Embryonic facial prominence (tissue), 1 donor: Measurements from ENCODE around the gene VARS1.
"Not testable (repeated sequence)": the region's sequence is repeated elsewhere in the genome, so short reads cannot be mapped to it uniquely, and the experiment has no call there.

Experiments used
- DNase-seq: peaks from one replicate; pipeline ENCODE4 v3.0.0-alpha.2; 2016; ENCODE audit errors: extremely low spot score

The VARS1 gene

DNA sequence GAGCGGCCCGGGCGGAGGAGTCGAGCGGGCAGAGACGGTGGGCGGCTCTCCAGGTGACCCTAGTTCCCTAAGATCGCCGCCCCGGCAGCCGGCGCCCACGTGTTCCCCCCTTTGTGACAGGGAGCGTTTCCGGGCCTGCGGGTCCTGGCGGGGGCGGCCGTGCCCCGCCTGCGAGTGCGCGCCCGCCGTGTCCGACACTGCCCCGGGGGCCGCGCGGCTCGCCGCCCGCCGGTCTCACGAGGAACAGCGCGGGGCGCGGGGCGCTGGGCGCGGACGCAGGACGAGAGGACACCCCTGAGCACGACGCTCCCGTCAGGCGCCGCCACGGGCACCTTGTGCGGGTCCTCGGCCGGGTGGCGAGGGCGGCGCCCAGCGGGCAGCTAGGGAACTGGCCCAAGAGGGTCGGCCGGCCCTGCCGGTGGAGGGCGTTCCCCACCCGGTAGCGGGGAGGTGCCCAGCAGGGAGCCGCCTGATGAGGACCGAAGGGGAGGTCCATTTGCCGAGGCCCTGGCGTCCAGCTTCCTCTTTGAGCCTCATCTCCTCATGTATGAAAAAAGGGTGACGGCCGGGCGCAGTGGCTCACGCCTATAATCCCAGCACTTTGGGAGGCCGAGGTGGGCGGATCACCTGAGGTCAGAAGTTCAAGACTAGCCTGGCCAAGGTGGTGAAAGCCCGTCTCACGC, at the start of gene VARS1:
TSS of gene VARS1 (minus strand) at position 137 of the 683 bp plus-strand sequence. CDS start 535 bp downstream, outside the sequence.
- DNase-seq = peak; percentile 55

DNA sequence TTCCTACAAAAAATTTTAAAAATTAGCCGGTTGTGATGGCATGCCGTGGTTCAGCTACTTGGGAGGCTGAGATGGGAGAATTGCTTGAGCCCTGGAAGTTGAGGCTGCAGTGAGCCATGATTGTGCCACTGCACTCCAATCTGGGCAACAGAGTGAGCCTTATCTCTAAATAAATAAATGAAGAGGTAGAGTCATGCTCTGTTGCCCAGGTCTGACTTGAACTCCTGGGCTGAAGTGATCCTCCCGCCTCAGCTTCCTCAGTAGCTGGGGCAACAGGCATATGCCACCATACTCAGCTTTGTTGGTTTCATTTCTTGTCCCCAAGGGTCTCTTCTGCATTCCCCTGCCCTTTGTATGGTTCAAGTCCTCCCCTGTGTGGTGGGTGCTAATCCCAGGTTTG, 49.0 kb upstream of the VARS1 start:
- DNase-seq = no peak

DNA sequence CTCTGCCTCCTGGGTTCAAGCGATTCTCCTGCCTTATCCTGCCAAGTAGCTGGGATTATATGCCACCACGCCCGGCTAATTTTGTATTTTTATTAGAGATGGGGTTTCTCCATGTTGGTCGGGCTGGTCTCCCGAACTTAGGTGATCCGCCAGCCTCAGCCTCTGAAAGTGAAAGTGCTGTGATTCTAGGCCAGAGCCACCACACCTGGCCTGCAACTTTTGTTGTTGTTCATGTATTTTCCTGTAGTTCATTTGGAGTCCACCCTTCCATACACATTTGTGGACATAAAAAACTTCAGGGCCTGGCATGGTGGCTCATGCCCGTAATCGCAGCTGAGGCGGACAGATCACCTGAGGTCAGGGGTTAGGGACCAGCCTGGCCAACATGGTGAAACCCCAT, 46.5 kb upstream of the VARS1 start:
- no peak for DNase-seq

DNA sequence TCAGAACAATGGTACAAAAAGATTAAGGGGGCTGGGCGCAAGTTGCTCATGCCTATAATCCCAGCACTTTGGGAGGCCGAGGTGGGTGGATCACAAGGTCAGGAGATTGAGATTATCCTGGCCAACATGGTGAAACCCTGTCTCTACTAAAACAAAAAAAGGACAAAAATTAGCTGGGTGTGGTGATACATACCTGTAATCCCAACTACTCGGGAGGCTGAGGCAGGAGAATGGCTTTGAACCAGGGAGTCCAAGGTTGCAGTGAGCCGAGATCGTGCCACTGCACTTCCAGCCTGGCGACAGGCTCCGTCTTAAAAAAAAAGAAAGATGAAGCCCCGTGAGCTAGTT, 44.2 kb upstream of the VARS1 start:
- DNase-seq = not testable (repeated sequence)

DNA sequence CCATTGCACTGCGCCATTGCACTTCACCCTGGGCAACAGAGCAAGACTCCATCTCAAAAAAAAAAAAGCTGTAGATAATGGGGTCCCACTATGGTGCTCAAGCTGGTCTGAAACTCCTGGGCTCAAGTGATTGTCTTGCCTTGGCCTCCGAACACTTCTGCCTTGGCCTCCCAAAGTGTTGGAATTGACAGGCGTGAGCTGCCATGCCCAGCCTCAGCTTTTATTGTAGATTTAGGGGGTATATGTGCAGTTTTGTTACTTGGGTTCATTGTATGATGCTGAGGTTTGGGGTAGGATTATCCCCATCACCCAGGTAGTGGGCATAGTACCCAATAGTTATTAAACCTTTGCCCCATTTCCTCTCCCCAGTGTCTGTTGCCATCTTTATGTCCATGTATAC, 43.4 kb upstream of the VARS1 start:
- no peak for DNase-seq

DNA sequence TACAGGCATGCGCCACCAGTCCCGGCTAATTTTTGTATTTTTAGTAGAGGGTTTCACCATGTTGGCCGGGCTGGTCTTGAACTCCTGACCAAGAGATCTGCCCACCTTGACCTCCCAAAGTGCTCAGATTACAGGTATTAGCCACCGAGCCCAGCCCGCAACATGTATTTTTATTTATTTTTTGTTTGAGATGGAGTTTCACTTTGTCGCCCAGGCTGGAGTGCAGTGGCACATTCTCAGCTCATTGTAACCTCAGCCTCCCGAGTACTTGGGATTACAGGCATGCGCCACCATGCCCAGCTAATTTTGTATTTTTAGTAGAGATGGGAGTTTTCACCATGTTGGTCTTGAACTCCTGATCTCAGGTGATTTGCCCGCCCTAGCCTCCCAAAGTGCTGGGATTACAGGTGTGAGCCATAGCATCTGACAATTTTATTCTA, 42.6 kb upstream of the VARS1 start:
- not testable (repeated sequence) for DNase-seq

DNA sequence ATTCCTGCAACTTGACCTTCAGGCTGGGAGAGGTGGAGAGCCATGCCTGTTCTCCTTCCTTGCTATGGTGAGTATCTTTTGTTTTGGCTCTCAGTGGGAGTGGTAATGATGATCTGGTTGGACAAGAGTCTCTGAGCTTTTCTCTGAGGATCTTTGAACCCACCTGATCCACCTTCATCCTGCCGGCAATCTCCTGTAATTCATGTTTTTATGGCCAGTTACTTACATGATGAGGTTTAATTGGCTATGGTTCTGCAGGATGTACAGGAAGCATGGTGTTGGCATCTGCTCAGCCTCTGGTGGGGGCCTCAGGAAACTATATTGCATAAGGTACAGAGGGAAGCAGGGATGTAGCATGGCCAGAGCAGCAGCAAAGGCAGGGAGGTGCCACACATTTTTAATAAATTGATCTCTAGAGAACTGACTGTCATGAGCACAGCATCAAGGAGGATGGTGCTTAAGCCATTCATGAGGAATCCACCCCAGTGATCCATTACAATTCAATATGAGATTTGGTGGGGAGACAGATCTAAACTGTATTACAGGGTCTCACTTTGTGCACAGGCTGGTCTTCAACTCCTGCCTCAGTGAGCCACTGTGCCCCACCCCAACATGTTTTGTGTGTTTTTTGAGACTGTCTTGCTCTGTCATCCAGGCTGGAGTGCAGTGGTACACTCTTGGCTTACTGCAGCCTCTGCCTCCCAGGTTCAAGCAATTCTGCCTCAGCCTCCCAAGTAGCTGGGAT, 42.0 kb upstream of the VARS1 start:
- DNase-seq = no peak

DNA sequence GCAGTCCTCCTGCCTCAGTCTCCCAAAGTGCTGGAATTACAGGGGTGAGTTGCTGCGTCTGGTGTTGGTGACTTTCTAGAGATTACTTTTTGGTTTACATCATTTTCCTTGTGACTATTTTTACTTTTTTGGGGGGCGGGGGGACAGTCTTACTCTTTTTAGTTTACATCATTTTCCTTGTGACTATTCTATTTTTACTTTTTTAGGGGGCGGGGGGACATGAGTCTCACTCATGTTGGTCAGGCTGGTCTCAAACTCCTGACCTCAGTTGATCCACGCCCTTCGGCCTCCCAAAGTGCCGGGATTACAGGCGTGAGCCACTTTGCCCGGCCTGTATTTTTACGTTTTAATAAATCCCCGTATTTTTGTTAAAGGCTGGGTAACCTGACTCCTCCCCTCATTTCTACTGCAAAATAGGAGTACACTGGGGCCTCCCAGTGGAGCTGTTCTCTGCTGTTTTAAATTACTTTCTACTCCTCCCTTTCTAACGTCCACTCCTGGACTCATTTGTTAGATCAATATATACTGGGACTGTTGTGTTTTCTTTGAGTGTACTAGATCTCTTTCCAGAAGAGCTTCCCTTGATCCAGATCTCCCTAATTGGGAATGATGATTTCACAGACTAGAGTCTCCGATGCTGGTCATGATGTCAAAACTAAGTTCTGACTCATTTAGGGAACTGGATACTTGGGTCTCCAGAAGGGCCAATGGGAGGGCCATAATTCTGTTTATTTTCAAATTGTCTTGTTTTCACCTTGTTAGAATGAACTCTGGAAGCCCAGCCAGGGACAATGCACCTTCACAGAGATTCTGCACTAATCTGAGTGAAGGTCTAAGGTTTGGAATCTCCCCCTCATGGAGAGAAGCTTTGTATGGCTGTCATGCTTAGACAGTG, 41.2 kb upstream of the VARS1 start:
- no peak for DNase-seq

DNA sequence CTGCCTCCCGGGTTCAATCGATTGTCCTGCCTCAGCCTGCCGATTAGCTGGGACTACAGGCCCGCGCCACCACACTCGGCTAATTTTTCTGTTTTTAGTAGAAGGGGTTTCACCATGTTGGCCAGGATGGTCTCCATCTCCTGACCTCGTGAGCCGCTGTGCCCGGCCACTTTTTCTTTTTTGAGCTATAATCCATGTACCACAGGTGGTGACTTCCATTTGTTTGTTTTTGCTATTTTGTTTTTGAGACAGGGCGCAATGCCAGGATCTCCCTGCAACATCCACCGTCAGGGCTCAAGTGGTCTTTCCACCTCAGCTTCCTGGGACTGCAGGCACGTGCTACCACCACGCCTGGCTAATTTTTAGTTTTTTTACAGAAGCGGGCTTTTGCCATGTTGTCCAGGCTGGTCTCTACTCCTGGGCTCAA, 40.5 kb upstream of the VARS1 start:
- no peak for DNase-seq

DNA sequence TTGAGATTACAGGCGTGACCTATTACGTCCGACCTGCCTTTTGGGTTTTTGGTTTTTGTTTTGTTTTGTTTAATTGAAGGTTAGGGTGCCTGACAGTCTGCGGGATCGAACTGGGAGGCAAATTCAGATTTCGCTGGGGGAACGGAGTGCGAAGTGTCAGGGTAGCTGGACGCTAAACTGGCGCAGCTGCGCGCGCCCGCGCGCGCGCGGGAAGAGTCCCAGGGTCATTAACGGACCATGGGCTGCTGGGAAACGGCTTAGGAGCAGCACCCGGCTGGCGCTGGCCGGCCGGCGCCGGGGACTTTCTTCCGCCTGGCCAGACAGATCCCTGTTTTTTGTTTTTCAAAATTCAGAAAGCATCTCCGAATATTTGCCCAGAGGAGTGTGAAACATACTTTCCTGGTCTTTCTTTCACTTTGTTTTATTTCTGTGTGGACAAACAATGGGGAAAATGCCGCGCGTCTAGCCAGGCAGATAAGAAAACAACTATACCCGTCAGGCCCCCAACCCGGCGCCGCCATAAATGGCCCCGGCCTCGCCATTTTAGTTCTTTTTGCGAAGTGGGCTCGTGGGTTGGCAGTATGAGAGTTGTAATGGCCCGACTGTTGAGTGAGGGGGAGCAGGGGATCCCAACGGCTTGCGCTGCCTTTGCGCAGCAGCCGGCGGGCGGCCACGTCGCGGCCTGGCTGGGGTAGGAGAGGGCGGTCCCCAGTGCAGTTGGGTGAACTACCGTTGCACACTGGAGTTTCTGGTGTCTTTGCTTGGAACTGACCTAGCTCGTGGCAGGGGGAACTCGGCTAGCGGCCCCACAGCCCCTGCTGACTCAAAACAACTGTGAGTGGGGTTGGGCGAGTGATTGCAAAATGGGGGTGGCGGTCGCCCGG, 39.1 kb upstream of the VARS1 start:
- peak; percentile 68 for DNase-seq

DNA sequence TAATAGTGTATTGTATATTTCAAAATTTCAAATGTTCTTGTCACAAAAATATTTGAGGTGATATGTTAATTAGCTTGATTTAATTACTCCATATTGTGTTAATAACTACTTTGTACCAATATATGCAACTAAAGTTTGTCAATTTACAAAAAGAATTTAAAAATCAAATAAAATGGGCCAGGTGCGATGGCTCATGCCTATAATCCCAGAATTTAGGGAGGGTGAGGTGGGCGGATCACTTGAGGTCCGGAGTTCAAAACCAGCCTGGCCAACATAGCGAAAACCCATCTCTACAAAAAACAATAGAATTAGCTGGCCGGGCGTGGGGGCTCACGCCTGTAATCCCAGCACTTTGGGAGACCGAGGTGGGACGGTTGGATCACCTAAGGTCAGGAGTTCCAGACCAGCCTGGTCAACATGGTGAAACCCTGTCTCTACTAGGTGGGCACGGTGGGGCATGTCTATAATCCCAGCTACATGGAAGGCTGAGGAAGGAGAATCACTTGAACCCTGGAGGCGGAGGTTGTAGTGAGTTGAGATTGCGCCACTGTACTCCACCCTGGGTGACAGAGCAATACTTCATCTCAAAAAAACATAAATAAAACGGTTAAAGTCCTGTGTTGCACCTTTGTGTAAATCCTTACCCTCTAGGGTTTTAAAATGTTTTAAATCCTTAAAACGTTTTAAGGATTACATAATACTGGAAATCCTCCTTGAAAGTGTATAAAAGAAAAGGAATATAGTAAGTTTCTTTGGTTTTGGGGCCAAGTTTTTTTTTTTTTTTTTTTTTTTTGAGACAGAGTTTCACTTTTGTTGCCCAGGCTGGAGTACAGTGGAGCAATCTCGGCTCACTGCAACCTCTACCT, 36.0 kb upstream of the VARS1 start:
- DNase-seq = no peak

DNA sequence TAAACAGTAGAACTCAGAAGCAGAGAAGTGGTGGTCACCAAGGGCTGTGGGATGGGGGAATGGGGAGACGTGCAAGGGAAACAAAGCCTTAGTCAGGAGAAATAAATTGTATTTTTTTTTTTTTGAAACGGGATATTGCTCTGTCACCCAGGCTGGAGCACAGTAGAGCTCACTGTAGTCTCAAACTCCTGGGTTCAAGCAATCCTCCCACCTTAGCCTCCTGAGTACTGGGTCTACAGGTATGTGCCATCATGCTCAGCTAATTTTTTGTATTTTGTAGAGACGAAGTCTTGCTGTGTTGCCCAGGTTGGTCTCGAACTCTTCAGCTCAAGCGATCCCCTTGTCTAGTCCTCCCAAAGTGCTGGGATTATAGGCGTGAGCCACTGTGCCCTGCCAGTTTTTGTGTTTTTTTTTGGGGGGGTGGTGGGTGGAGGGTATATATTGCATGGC, 35.4 kb upstream of the VARS1 start:
- DNase-seq = no peak

DNA sequence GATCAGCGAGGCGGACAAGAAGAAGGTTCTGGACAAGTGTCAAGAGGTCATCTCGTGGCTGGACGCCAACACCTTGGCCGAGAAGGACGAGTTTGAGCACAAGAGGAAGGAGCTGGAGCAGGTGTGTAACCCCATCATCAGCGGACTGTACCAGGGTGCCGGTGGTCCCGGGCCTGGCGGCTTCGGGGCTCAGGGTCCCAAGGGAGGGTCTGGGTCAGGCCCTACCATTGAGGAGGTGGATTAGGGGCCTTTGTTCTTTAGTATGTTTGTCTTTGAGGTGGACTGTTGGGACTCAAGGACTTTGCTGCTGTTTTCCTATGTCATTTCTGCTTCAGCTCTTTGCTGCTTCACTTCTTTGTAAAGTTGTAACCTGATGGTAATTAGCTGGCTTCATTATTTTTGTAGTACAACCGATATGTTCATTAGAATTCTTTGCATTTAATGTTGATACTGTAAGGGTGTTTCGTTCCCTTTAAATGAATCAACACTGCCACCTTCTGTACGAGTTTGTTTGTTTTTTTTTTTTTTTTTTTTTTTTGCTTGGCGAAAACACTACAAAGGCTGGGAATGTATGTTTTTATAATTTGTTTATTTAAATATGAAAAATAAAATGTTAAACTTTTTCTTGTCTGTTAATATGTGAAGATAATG, 34.2 kb upstream of the VARS1 start:
- DNase-seq = no peak

DNA sequence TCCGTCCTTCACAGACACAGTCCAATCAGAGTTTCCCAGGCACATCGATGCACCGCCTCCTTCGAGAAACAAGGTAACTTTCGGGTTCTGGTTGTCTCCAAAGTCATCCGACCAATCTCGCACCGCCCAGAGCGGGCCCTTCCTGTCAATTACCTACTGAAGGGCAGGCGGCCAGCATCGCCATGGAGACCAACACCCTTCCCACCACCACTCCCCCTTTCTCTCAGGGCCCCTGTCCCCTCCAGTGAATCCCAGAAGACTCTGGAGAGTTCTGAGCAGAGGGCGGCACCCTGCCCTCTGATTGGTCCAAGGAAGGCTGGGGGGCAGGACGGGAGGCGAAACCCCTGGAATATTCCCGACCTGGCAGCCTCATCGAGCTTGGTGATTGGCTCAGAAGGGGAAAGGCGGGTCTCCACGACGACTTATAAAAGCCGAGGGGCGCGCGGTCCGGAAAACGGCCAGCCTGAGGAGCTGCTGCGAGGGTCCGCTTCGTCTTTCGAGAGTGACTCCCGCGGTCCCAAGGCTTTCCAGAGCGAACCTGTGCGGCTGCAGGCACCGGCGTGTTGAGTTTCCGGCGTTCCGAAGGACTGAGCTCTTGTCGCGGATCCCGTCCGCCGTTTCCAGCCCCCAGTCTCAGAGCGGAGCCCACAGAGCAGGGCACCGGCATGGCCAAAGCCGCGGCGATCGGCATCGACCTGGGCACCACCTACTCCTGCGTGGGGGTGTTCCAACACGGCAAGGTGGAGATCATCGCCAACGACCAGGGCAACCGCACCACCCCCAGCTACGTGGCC, 31.9 kb upstream of the VARS1 start, which contains the start of gene HSPA1B:
TSS of gene HSPA1B (plus strand) at position 453 of the 794 bp plus-strand sequence. CDS start at position 666, 213 bp downstream.
- DNase-seq = peak; percentile 99

DNA sequence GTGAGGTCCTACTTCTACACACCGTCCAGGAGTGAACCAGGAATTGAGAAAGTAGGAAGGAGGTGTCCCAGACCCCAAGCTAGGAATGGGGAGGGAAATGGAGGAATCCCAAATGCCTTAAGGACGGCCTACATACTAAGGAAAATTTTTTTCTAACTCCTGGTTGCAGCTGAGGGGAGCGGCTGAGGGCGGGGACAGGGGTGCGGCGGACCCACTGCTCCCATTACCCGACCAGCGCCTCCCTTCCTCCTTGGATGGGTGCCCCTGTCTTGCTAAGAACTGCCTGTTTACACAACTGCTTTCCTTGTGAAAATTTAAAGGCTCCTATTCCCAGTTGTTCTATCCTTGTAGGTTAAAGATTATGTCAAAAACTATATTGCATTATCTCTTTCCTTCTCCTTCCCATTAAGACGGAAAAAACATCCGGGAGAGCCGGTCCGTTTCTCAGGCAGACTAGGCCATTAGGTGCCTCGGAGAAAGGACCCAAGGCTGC, 31.3 kb upstream of the VARS1 start:
- DNase-seq = peak; percentile 83

DNA sequence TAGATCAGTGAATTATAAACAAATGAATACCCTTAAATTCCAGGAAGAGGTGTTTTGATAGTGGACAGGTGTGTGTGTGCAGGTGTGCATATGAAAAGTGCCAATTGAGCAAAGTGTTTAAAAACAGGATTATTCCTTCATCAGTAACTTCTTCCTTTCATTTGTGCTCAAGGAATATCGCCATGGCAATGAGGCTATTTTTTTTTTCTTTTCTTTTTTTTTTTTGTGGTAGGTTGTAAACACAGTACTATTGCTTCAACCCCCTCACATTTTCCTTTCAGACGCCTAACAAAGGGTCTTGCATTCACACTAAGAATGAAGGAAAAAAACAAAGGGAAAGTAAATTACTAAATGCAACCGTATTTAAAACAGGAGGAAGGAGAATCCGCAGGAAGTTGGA, 30.0 kb upstream of the VARS1 start:
- DNase-seq = no peak

DNA sequence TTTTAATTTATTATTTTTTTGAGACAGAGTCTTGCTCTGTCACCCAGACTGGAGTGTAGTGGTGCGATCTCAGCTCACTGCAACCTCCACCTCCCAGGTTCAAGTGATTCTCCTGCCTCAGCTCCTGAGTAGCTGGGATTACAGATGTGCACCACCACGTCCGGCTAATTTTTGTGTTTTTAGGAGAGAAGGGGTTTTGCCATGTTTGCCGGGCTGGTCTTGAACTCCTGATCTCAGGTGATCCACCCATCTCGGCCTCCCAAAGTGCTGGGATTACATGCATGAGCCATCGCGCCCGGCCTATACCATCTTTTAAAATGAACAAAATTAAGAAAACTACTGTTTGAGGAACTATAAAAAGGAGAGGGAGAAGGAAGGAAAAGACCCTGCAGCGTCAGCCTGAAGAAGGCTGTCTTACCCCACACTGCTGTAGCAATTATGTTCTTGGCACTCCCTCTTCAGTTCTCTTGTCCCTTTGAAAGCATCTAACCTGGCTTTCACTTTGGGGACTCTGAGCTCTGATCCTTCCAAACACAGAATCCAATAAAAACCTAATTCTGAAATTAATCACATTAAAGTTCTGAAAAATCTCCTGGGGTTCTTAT, 28.1 kb upstream of the VARS1 start:
- DNase-seq = not testable (repeated sequence)
